ENCODE measurements around the gene ITGA7. TPM values are rescaled to one million over a fixed set of nuclear protein-coding genes. Genes with fewer than 3 reads are reported as not detected.
A peak's percentile ranks its signal among the peaks of the same experiment; 100 is the strongest.

The ITGA7 gene
- total RNA-seq, 1 experiment from 2014 or later: 96.2 TPM

GRCh38 chr12:55738123-55739024, 30.7 kb upstream of the ITGA7 start:
- ChIA-PET POLR2A (interaction anchor here (0.5 to 2.7 kb wide), 7 partner anchors 9 to 484 kb away, joined by 3 to 16 read pairs (median 5); partner anchors contain the start of genes CD63, DNAJC14, ORMDL2 and RAB5B), CTCF (interaction anchor here (0.5 to 3.8 kb wide), 64 partner anchors 9 to 484 kb away, joined by 3 to 160 read pairs (median 5); partner anchors contain the start of genes BLOC1S1, CD63, DGKA and DNAJC14)
- DNase-seq (ENCODE audit: low spot score) (peak; percentile 90), ATAC-seq (peak; percentile 77)
- Mint-ChIP-seq H3K4me1 (peaks cover 31% of the 10 kb centered on the region), H3K27ac (peak overlapping the region; percentile 86), H3K4me3 (peak overlapping the region; percentile 81), H3K27me3 (ENCODE audit: low read depth) (peaks cover 2% of the 10 kb centered on the region; the same call in 1 of the 2 replicates), H3K36me3 (no peaks in the 10 kb centered on the region), H3K9me3 (no peaks in the 10 kb centered on the region)
- TF ChIP-seq ZNF425 (CRISPR knock-in tag; conservative IDR thresholded peaks at IDR 0.05) (no peak), SP1 (CRISPR knock-in tag; conservative IDR thresholded peaks at IDR 0.05) (peak; percentile 73; the same call in 1 of the 2 replicates), CTCF (IDR thresholded peaks at IDR 0.05) (peak; percentile 73)
- TF ChIP-seq, protein P1, sequence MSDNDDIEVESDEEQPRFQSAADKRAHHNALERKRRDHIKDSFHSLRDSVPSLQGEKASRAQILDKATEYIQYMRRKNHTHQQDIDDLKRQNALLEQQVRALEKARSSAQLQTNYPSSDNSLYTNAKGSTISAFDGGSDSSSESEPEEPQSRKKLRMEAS (CRISPR knock-in tag; IDR thresholded peaks at IDR 0.05): 0 out of 2 replicates have a peak, but pooled peaks have one; percentile 41

DNA sequence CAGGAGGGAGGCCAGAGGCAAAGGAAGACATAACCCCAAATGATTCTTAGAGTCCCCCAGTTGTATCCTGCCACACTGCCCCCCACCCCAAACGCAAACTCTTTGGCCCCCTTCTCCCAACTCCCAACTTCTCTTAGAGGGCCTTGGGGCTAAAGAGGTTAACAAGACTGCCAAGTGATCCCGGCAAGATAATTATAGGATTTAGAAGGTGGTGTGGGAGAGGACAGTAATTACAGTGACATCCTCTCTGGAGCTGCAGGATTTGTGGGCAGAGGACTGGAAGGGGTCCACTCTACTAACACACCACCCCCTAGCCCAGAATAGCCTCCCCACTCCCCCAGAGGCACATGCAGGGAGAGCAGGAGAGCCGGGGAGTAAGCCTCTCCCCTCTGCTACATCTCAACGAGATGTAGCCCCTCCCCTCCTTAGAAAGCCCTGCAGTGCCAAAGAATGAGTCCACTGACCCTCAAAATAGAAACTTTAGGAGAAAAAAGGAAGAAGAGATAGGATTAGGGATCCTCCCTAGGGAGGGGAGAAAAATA, 29.9 kb upstream of the ITGA7 start:
- ATAC-seq (peak; percentile 13), DNase-seq (ENCODE audit: low spot score) (no peak)
- H3K27ac Mint-ChIP-seq: peak overlapping the region; percentile 86
- no peaks in the 10 kb centered on the region for H3K36me3 Mint-ChIP-seq
- POLR2A ChIA-PET: interaction anchor here (0.9 to 2.7 kb wide), 6 partner anchors 9 to 92 kb away, joined by 3 to 16 read pairs (median 6); partner anchors contain the start of genes CD63, DNAJC14, ORMDL2 and SARNP
- peaks cover 31% of the 10 kb centered on the region for H3K4me1 Mint-ChIP-seq
- TF ChIP-seq, protein P2, sequence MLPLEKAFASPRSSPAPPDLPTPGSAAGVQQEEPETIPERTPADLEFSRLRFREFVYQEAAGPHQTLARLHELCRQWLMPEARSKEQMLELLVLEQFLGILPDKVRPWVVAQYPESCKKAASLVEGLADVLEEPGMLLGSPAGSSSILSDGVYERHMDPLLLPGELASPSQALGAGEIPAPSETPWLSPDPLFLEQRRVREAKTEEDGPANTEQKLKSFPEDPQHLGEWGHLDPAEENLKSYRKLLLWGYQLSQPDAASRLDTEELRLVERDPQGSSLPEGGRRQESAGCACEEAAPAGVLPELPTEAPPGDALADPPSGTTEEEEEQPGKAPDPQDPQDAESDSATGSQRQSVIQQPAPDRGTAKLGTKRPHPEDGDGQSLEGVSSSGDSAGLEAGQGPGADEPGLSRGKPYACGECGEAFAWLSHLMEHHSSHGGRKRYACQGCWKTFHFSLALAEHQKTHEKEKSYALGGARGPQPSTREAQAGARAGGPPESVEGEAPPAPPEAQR (CRISPR knock-in tag; IDR thresholded peaks at IDR 0.05): no peak
- TF ChIP-seq SMAD3 (CRISPR knock-in tag; IDR thresholded peaks at IDR 0.05; ENCODE audit: borderline replicate concordance) (no peak), ESRRA (CRISPR knock-in tag; IDR thresholded peaks at IDR 0.05; ENCODE audit: borderline replicate concordance) (no peak), USF1 (CRISPR knock-in tag; IDR thresholded peaks at IDR 0.05) (no peak), TEAD1 (CRISPR knock-in tag; IDR thresholded peaks at IDR 0.05) (no peak), CDX4 (CRISPR knock-in tag; IDR thresholded peaks at IDR 0.05; ENCODE audit: borderline replicate concordance) (no peak)
- H3K9me3 Mint-ChIP-seq: no peaks in the 10 kb centered on the region
- CTCF ChIA-PET: interaction anchor here (0.6 to 3.8 kb wide), 69 partner anchors 8 to 390 kb away, joined by 3 to 160 read pairs (median 5); partner anchors contain the start of genes BLOC1S1, CD63, DGKA and DNAJC14
- peak overlapping the region; percentile 81 for H3K4me3 Mint-ChIP-seq
- peaks cover 2% of the 10 kb centered on the region; the same call in 1 of the 2 replicates for H3K27me3 Mint-ChIP-seq (ENCODE audit: low read depth)
